Calu3 (cell line): ENCODE data around the gene NEURL2. TPM values are rescaled to one million over a fixed set of nuclear protein-coding genes. Genes with fewer than 3 reads are reported as not detected.
A peak's percentile ranks its signal among the peaks of the same experiment; 100 is the strongest.

Experiments used
- BruUV-seq: library from RNA; stranded (reverse); fragments of 400-500 nt; replicated peaks from 2 replicates; lab custom pipeline; 2021; lab: Mats Ljungman, UMichigan
- CTCF ChIA-PET: fragments of 300-600 bp; sonication (Branson Sonifier 250); formaldehyde crosslinking; loops from one replicate; lab custom pipeline; 2022; ENCODE audit warnings: antibody characterized with exemption; lab: Charles Lee
- DNase-seq: peaks from one replicate; pipeline ENCODE4 v3.0.0; 2022
- H3K27ac Mint-ChIP-seq: one replicate; pipeline ENCODE4 v1.8.0; 2022; ENCODE audit warnings: mixed read lengths; ENCODE audit not compliant: unreplicated experiment
- H3K27me3 Mint-ChIP-seq: one replicate; pipeline ENCODE4 v1.8.0; 2022; ENCODE audit warnings: mixed read lengths; ENCODE audit not compliant: unreplicated experiment
- H3K36me3 Mint-ChIP-seq: one replicate; pipeline ENCODE4 v1.8.0; 2022; ENCODE audit warnings: mild to moderate bottlenecking, moderate library complexity, mixed read lengths; ENCODE audit not compliant: insufficient read depth, unreplicated experiment
- H3K4me1 Mint-ChIP-seq: one replicate; pipeline ENCODE4 v1.8.0; 2022; ENCODE audit warnings: mild to moderate bottlenecking, low read depth, mixed read lengths; ENCODE audit not compliant: unreplicated experiment
- H3K4me3 Mint-ChIP-seq: one replicate; pipeline ENCODE4 v1.8.0; 2022; ENCODE audit warnings: mild to moderate bottlenecking, low read depth, moderate library complexity, mixed read lengths; ENCODE audit not compliant: unreplicated experiment
- H3K9me3 Mint-ChIP-seq: one replicate; pipeline ENCODE4 v1.8.0; 2022; ENCODE audit warnings: low read depth, mixed read lengths; ENCODE audit not compliant: unreplicated experiment
- CTCF ChIP-seq: fragments of 200-600 bp; IDR thresholded peaks from one replicate; pipeline ENCODE4 v1.8.0; 2022; ENCODE audit warnings: antibody characterized with exemption; ENCODE audit not compliant: unreplicated experiment
- intact Hi-C: fragments of 100-400 bp; cut with micrococcal nuclease; formaldehyde crosslinking; loops from one replicate; pipeline ENCODE4 v1.10.0; 2022; ENCODE audit not compliant: unreplicated experiment
- total RNA-seq: library from RNA; stranded (reverse); gene quantifications from 2 replicates; pipeline ENCODE4 v1.2.3, GENCODE V29; 2022

Gene NEURL2
- total RNA-seq, 1 experiment from 2014 or later, result 6.8 TPM

DNA sequence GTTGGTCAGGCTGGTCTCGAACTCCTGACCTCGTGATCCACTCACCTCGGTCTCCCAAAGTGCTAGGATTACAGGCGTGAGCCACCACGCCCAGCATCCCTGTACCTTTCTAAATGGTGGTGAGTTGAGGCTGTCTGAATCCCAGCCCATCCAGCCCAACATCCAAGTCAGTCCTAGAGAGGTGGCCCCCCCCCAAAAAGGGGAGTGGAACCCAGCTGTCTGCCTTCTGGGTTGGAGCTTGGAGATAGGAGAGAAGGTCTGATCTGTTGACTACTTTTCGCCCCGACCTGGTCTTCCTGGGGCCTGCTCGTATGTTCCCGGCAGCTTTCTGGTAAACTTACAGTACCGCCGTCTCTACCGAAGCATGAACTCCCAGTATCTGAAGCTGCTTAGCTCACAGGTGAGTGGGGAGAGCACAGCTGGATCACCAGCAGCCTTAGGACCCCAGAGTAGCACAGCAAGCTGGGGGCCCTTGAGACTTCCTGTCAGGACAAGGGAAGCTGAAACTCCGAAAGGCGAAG, 5.7 kb upstream of the NEURL2 start:
- intact Hi-C loops, result no loop called here
- Mint-ChIP-seq H3K4me1 (peaks cover 9% of the 10 kb centered on the region), H3K27me3 (no peaks in the 10 kb centered on the region), H3K27ac (no peak overlapping the region), H3K36me3 (peaks cover 17% of the 10 kb centered on the region), H3K4me3 (no peak overlapping the region), H3K9me3 (no peaks in the 10 kb centered on the region)
- CTCF ChIA-PET, result no interaction called here
- TF ChIP-seq CTCF, result no peak
- no TSS peak for BruUV-seq
- DNase-seq, result no peak

DNA sequence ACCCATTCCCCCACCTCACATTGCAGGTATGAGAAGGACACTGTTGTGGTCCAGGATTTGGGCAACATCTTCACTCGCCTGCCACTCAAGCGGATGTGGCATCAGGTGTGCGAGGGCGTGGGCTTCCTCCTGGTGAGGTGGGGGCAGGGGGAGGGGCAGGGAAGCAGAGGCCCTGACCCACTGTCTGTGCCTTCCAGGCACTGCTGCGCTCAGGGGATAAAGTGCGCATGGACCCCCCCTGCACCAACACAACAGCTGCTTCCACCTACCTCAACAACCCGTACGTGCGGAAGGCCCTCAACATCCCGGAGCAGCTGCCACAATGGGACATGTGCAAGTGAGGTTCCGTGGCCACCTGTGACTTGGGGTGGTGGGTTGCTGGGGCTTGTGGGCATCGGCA, 3.8 kb upstream of the NEURL2 start:
- no peak for DNase-seq
- Mint-ChIP-seq H3K36me3 (peaks cover 36% of the 10 kb centered on the region), H3K9me3 (no peaks in the 10 kb centered on the region), H3K4me1 (peaks cover 9% of the 10 kb centered on the region), H3K4me3 (no peak overlapping the region), H3K27ac (no peak overlapping the region), H3K27me3 (no peaks in the 10 kb centered on the region)
- no TSS peak for BruUV-seq
- TF ChIP-seq CTCF, result no peak
- intact Hi-C loops, result no loop called here
- CTCF ChIA-PET, result no interaction called here

- Mint-ChIP-seq H3K4me1 (peaks cover 9% of the 10 kb centered on the region), H3K36me3 (peaks cover 38% of the 10 kb centered on the region), H3K4me3 (no peak overlapping the region), H3K27ac (no peak overlapping the region), H3K9me3 (no peaks in the 10 kb centered on the region), H3K27me3 (no peaks in the 10 kb centered on the region)
- intact Hi-C loops, result no loop called here
- TF ChIP-seq CTCF, result no peak
- BruUV-seq, result no TSS peak
- DNase-seq, result no peak
- CTCF ChIA-PET, result interaction anchor here (0.6 kb wide), 2 partner anchors 15 to 864 kb away, joined by 3 read pairs; no protein-coding TSS in a partner anchor
Measured at GRCh38 chr20:45893831-45894230, 2.8 kb upstream of the NEURL2 start.

DNA sequence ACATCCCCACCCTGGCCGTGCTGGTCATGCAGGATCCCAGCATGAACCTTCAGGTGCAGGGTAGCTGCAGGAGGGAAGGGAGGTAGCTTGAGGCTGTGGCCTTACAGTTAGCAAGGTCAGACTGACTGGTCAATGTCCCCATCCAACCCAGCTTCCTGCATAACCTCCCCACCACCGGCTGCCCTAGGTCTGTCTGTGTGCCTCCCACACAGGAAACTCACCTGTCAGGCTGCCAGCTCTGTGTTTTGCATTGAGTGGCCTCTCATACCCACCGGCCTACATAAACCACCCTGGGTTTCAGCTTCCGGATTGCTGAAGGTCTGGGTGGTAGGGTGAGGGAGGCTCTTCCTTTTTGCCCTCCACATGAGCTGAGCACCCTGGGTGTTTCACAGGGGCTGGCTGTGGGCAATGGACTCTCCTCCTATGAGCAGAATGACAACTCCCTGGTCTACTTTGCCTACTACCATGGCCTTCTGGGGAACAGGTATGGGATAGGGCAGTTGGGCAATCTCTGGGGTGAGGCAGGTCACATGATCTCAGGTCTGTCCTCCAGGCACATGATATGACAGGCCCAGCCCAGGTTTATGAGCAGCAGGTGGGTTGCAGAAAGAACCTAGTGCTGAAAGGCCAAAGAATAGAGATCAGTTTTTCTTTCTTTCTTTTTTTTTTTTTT, 2.0 kb upstream of the NEURL2 start:
- DNase-seq, result no peak
- Mint-ChIP-seq H3K4me3 (peak overlapping the region; percentile 97), H3K27ac (no peak overlapping the region), H3K27me3 (no peaks in the 10 kb centered on the region), H3K4me1 (peaks cover 9% of the 10 kb centered on the region), H3K9me3 (no peaks in the 10 kb centered on the region), H3K36me3 (peaks cover 38% of the 10 kb centered on the region)
- intact Hi-C loops, result no loop called here
- BruUV-seq, result no TSS peak
- TF ChIP-seq CTCF, result no peak
- CTCF ChIA-PET, result interaction anchor here (0.6 to 1.4 kb wide), 6 partner anchors 12 to 863 kb away, joined by 3 to 4 read pairs (median 3); partner anchors contain the start of gene ZSWIM1
